AG09309 (cell line): ENCODE measurements around the gene NEXN.
A peak's percentile ranks its signal among the peaks of the same experiment; 100 is the strongest.

ENCODE experiments used
- DNase-seq: peaks from one replicate; pipeline ENCODE4 v3.0.0-alpha.2; 2010; ENCODE audit warnings: low read depth
- H3K4me3 ChIP-seq: 2 replicates; pipeline ENCODE4 v1.5.1; 2011; ENCODE audit warnings: mild to moderate bottlenecking, low read depth, low read length, moderate library complexity; ENCODE audit not compliant: control insufficient read depth
- TF ChIP-seq, protein P1 (sequence below): IDR thresholded peaks from 2 replicates; pipeline ENCODE4 v1.5.1; 2011; ENCODE audit warnings: mild to moderate bottlenecking, low read depth, low read length, inconsistent platforms; ENCODE audit not compliant: insufficient read depth, control insufficient read depth; ENCODE audit errors: missing control alignments

Gene NEXN

DNA sequence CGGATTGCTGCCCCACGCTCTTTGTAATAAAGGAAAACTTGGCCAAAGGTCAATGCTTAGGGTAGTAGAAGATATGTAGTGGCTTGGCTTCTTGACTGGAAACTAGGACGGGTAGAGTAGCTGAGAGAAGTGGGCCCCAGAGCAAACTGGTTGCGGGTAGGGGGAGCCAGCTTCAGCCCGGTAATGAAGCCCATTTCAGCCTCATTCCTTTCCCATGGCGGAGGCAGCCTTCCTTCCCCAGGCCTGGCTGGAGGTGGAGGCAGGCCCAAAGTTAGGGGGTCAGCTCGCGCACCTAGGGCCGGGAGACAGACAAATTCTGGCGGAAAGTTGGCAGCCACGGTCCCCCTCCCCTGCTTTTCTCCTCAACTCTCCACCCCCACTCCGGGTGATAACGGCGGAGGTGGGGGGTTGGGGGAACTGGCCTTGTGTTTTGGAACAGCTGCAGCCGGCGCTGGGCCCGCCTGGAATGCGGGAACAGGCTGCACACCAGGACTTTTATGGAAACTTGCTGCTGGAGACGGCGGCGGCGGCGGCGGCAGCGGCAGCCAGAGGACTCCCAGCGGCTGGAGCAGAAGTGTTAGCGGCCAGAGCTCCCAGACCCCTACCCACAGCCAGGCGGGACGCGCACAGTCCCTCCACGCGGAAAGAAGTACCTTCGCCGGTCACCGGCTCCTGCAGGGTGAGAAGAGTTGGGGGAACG lies at the start of gene NEXN:
Gene NEXN (plus strand): TSS at position 544 of the 700 bp plus-strand sequence. CDS start 27,483 bp downstream, outside the sequence.
- TF ChIP-seq, protein P1, sequence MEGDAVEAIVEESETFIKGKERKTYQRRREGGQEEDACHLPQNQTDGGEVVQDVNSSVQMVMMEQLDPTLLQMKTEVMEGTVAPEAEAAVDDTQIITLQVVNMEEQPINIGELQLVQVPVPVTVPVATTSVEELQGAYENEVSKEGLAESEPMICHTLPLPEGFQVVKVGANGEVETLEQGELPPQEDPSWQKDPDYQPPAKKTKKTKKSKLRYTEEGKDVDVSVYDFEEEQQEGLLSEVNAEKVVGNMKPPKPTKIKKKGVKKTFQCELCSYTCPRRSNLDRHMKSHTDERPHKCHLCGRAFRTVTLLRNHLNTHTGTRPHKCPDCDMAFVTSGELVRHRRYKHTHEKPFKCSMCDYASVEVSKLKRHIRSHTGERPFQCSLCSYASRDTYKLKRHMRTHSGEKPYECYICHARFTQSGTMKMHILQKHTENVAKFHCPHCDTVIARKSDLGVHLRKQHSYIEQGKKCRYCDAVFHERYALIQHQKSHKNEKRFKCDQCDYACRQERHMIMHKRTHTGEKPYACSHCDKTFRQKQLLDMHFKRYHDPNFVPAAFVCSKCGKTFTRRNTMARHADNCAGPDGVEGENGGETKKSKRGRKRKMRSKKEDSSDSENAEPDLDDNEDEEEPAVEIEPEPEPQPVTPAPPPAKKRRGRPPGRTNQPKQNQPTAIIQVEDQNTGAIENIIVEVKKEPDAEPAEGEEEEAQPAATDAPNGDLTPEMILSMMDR = peak; percentile 11
- peak within 1 kb of the TSS; percentile 68 for H3K4me3 ChIP-seq
- peak; percentile 44 for DNase-seq

DNA sequence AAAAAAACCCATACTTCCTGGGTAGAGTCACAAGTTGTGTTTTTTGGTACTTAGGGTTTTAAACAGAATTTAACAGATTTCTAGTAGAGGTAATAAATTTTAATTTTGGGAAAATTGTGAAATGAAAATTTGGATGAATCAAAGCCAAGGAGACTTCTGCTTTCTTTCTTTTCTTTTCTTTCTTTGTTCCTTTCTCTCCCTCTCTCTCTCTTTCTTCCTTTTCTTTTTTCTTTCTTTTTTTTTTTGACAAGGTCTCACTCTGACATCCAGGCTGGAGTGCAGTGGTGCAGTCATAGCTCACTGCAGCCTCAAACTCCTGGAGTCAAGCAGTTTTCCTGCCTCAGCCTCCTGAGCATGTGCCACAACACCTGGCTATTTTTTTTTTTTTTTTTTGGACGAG lies 46.9 kb upstream of the NEXN start:
- no peak for DNase-seq
- H3K4me3 ChIP-seq = no peak overlapping the region
- TF ChIP-seq, protein P1 = no peak

DNA sequence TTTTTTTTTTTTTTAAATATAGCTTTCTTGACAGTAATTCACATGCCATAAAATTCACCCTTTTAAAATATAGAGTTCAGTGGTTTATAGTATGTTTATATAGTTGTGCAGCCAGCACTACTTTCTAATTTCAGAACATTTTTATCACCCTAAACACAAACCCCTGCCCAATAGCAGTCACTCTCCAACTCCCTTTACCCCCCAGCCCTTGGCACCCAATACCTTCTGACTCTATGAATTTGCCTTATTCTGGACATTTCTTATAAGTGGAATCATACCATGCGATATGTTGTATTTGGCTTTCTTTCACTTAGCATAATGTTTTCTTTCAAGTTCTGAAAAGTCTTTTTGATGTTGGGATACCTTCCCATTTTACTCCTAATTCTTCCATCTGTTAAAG lies 42.5 kb upstream of the NEXN start:
- TF ChIP-seq, protein P1 = no peak
- DNase-seq = no peak
- H3K4me3 ChIP-seq = no peak overlapping the region

DNA sequence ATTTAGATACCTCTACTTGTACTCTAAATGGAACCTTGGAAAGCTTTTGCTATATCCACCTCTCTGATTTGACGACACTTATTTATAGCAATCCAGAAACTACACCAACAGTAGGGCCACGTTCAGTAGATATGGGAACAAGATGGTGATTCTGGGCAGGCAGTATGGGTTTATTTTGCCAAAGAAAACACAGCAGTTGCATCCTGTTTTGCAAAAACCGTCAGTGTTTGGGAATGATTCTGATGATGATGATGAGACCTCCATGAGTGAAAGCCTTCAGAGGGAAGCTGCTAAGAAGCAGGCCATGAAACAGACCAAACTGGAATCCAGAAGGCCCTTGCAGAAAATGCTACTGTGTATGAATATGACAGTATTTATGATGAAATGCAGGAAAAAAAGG lies 41.5 kb upstream of the NEXN start:
- no peak for DNase-seq
- no peak overlapping the region for H3K4me3 ChIP-seq
- TF ChIP-seq, protein P1 = no peak

DNA sequence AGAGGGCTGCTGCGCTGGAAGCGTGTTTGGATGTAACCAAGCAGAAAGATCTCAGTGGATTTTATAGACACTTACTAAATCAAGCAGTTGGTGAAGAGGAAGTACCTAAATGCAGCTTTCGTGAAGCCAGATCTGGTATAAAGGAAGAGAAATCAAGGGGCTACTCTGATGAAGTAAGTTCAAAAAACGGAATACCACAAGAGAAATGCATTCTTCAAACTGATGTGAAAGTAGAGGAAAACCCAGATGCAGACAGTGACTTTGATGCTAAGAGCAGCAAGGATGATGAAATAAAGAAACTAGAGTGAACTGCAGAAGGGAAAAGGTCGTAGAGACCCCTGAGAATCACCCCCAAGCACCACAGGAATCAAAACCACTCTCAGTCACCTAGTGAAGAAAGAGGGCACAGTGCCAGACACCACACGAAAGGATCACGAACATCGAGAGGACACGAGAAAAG lies 40.8 kb upstream of the NEXN start:
- DNase-seq = no peak
- TF ChIP-seq, protein P1 = no peak
- H3K4me3 ChIP-seq = no peak overlapping the region

DNA sequence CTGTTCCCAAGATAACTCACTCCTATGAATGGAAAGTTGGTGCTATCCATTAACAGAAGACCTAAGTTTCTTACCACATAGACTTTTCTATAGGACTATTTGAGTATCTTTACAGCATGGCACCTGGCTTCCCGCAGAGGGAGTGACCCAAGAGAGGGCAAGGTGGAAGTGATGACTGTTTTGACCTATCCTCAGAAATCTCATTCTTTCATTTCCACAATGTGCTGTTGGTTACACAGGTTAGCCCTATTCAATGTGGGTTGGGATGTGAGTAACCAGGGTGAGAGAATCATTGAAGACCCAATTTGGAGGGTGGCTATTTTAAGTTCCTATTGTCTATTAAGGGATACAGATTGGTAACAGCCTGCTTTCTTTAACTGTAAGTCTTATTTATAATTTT lies 38.3 kb upstream of the NEXN start:
- no peak for DNase-seq
- TF ChIP-seq, protein P1 = no peak
- H3K4me3 ChIP-seq = no peak overlapping the region
